Measurements from ENCODE around the gene IL1F10. TPM values are rescaled to one million over a fixed set of nuclear protein-coding genes. Genes with fewer than 3 reads are reported as not detected.

Gene IL1F10
- total RNA-seq, 4 donors from 2014 or later = 0.53 TPM; not detected in 3

- Histone ChIP-seq H3K4me3 (peak overlapping the region; percentile 47 to 64 (median 55)), H3K4me1 (peaks cover 9 to 94% (median 37%) of the 10 kb centered on the region in 3 donors), H3K9me3 (no peaks in the 10 kb centered on the region), H3K36me3 (no peaks in the 10 kb centered on the region), H3K27ac (peak overlapping the region; percentile 91 to 98 (median 95)), H3K27me3 (no peaks in the 10 kb centered on the region)
- intact Hi-C loops (cut with DNase I) = no loop called here
- WGBS, 2 donors = 41 to 43% methylated on average over 2 of the region's 2 CpGs
- DNase-seq = no peak
- no peak for TF ChIP-seq CTCF (IDR thresholded peaks at IDR 0.05)
- no peak for TF ChIP-seq POLR2A (IDR thresholded peaks at IDR 0.05)
These were observed 50.5 kb downstream of the IL1F10 start for GRCh38 chr2:113118263-113118657.

- no peak for DNase-seq
- no peak for TF ChIP-seq POLR2A (IDR thresholded peaks at IDR 0.05)
- TF ChIP-seq CTCF (IDR thresholded peaks at IDR 0.05) = no peak
- H3K9me3 ChIP-seq = no peaks in the 10 kb centered on the region
- H3K4me1 ChIP-seq = peaks cover 16 to 94% (median 36%) of the 10 kb centered on the region in 3 donors
- intact Hi-C loops (cut with DNase I) = no loop called here
- peak overlapping the region; percentile 59 to 98 (median 95) for H3K27ac ChIP-seq
- H3K27me3 ChIP-seq = no peaks in the 10 kb centered on the region
- 67 to 92% methylated on average over 2 of the region's 2 CpGs for WGBS, 2 donors
- peak overlapping the region; percentile 47 to 64 (median 55) for H3K4me3 ChIP-seq
- no peaks in the 10 kb centered on the region for H3K36me3 ChIP-seq
These were observed 51.3 kb downstream of the IL1F10 start for GRCh38 chr2:113119111-113119510.

GRCh38 chr2:113120861-113121260 lies 53.1 kb downstream of the IL1F10 start:
- TF ChIP-seq CTCF (IDR thresholded peaks at IDR 0.05) = no peak
- intact Hi-C loops (cut with DNase I) = no loop called here
- peaks cover 24 to 91% (median 30%) of the 10 kb centered on the region in 3 donors for H3K4me1 ChIP-seq
- no peaks in the 10 kb centered on the region for H3K27me3 ChIP-seq
- 22 to 60% methylated on average over 3 of the region's 3 CpGs for WGBS, 2 donors
- DNase-seq = no peak
- peak overlapping the region; percentile 13 to 64 (median 55) for H3K4me3 ChIP-seq
- peaks cover 0 to 4% (median 0%) of the 10 kb centered on the region in 3 donors for H3K36me3 ChIP-seq
- no peaks in the 10 kb centered on the region for H3K9me3 ChIP-seq
- H3K27ac ChIP-seq = peak overlapping the region in 3 of 4 donors; percentile 95 to 98 (median 95)

GRCh38 chr2:113122364-113122763 lies 54.6 kb downstream of the IL1F10 start:
- H3K36me3 ChIP-seq = peaks cover 0 to 20% (median 0%) of the 10 kb centered on the region in 3 donors
- DNase-seq = no peak
- peak overlapping the region in 3 of 4 donors; percentile 95 to 98 (median 95) for H3K27ac ChIP-seq
- 51 to 59% methylated on average over 4 of the region's 4 CpGs for WGBS, 2 donors
- H3K4me3 ChIP-seq = peak overlapping the region in 1 of 4 donors; percentile 49
- peaks cover 15 to 76% (median 16%) of the 10 kb centered on the region in 3 donors for H3K4me1 ChIP-seq
- TF ChIP-seq CTCF (IDR thresholded peaks at IDR 0.05) (no peak), POLR2A (IDR thresholded peaks at IDR 0.05) (no peak)
- intact Hi-C loops (cut with DNase I) = no loop called here
- no peaks in the 10 kb centered on the region for H3K9me3 ChIP-seq
- H3K27me3 ChIP-seq = no peaks in the 10 kb centered on the region

- Histone ChIP-seq H3K4me3 (no peak overlapping the region), H3K27me3 (no peaks in the 10 kb centered on the region), H3K4me1 (peaks cover 15 to 66% (median 16%) of the 10 kb centered on the region in 3 donors), H3K36me3 (peaks cover 0 to 33% (median 0%) of the 10 kb centered on the region in 3 donors), H3K27ac (peak overlapping the region in 3 of 4 donors; percentile 23 to 98 (median 95)), H3K9me3 (no peaks in the 10 kb centered on the region)
- TF ChIP-seq POLR2A (IDR thresholded peaks at IDR 0.05) (peak in 1 of 4 donors; percentile 0), CTCF (IDR thresholded peaks at IDR 0.05) (no peak)
- intact Hi-C loops (cut with DNase I) = no loop called here
- DNase-seq = no peak
- WGBS, 2 donors = 66 to 88% methylated on average over 3 of the region's 3 CpGs
These were observed 56.0 kb downstream of the IL1F10 start for GRCh38 chr2:113123726-113124125.

Measured in esophagus squamous epithelium (tissue), 5 donors.